Dendritic cell treated with granulocyte-macrophage colony-stimulating factor and Interleukin-4, amounts not matched to agents 40 ng/mL and 50 ng/mL, for 4 days (primary cell): ENCODE measurements around the gene SOWAHB.

Experiments used
- H3K27ac Mint-ChIP-seq: one replicate; pipeline ENCODE4 v1.8.0; 2022; ENCODE audit warnings: mild to moderate bottlenecking, mixed read lengths
- H3K27me3 Mint-ChIP-seq: one replicate; pipeline ENCODE4 v1.8.0; 2022; ENCODE audit warnings: mild to moderate bottlenecking, mixed read lengths
- H3K36me3 Mint-ChIP-seq: one replicate; pipeline ENCODE4 v1.8.0; 2022; ENCODE audit warnings: low read depth, mixed read lengths
- H3K4me1 Mint-ChIP-seq: one replicate; pipeline ENCODE4 v1.8.0; 2022; ENCODE audit warnings: low read depth, mixed read lengths
- H3K4me3 Mint-ChIP-seq: one replicate; pipeline ENCODE4 v1.8.0; 2022; ENCODE audit warnings: mild to moderate bottlenecking, moderate library complexity, mixed read lengths
- H3K9me3 Mint-ChIP-seq: one replicate; pipeline ENCODE4 v1.8.0; 2022; ENCODE audit warnings: mixed read lengths
- intact Hi-C: fragments of 100-400 bp; cut with micrococcal nuclease; formaldehyde crosslinking; loops from one replicate; pipeline ENCODE4 v1.15.0; 2022

The SOWAHB gene

GRCh38 chr4:76854858-76855257 lies 43.1 kb downstream of the SOWAHB start:
- no peak overlapping the region for H3K27ac Mint-ChIP-seq
- H3K36me3 Mint-ChIP-seq: no peaks in the 10 kb centered on the region
- intact Hi-C loops: no loop called here
- H3K27me3 Mint-ChIP-seq: peaks cover 4% of the 10 kb centered on the region
- no peaks in the 10 kb centered on the region for H3K9me3 Mint-ChIP-seq
- H3K4me1 Mint-ChIP-seq: peaks cover 6% of the 10 kb centered on the region
- H3K4me3 Mint-ChIP-seq: no peak overlapping the region

GRCh38 chr4:76851375-76851774 lies 46.6 kb downstream of the SOWAHB start:
- Mint-ChIP-seq H3K4me1 (peaks cover 6% of the 10 kb centered on the region), H3K9me3 (no peaks in the 10 kb centered on the region), H3K27ac (no peak overlapping the region), H3K27me3 (no peaks in the 10 kb centered on the region), H3K36me3 (no peaks in the 10 kb centered on the region), H3K4me3 (no peak overlapping the region)
- intact Hi-C loops: no loop called here

GRCh38 chr4:76850010-76850441 lies 47.9 kb downstream of the SOWAHB start:
- Mint-ChIP-seq H3K9me3 (no peaks in the 10 kb centered on the region), H3K36me3 (no peaks in the 10 kb centered on the region), H3K4me3 (no peak overlapping the region), H3K27me3 (no peaks in the 10 kb centered on the region), H3K4me1 (peaks cover 6% of the 10 kb centered on the region), H3K27ac (no peak overlapping the region)
- intact Hi-C loops: no loop called here
